Measurements from ENCODE around the gene SIGLEC14. TPM values are rescaled to one million over a fixed set of nuclear protein-coding genes. Genes with fewer than 3 reads are reported as not detected.

SIGLEC14 gene
- polyA plus RNA-seq, 1 of the 3 experiments (the other 2 are of a cell fraction): 0.03 TPM

GRCh38 chr19:51621178-51621577 lies 25.4 kb downstream of the SIGLEC14 start:
- Histone ChIP-seq H3K4me2 (no peak overlapping the region), H3K9me2 (no peaks in the 10 kb centered on the region), H3K9ac (no peak overlapping the region), H3K36me3 (replicated peaks in 1 of 2; ENCODE audit: control insufficient read depth in 1 of 2, insufficient read depth in 2 of 2, low read length in 1 of 2) (no peaks in the 10 kb centered on the region), H3K27me3 (ENCODE audit: insufficient read depth) (peaks cover 32% of the 10 kb centered on the region; the same call in 1 of the 2 replicates), H3K27ac (ENCODE audit: low read depth in 2 of 2, low read length in 1 of 2) (no peak overlapping the region), H3K4me1 (ENCODE audit: control insufficient read depth in 1 of 2, insufficient read depth in 2 of 2, low read depth in 1 of 2, low read length in 1 of 2) (no peaks in the 10 kb centered on the region), H3K9me3 (no peaks in the 10 kb centered on the region), H3K79me2 (ENCODE audit: insufficient read depth) (no peaks in the 10 kb centered on the region), H2AFZ (ENCODE audit: low read depth) (no peak overlapping the region), H3K4me3 (ENCODE audit: low read depth in 2 of 2, low read length in 1 of 2) (no peak overlapping the region), H3F3A (replicated peaks; ENCODE audit: insufficient read depth) (no peaks in the 10 kb centered on the region), H4K20me1 (ENCODE audit: insufficient read depth) (no peaks in the 10 kb centered on the region)
- TF ChIP-seq CTCF (IDR thresholded peaks at IDR 0.05): no peak
- no peak for TF ChIP-seq EP300 (IDR thresholded peaks at IDR 0.05; ENCODE audit: borderline replicate concordance in 1 of 2, low read depth in 1 of 2, low read length in 1 of 2)
- no peak for TF ChIP-seq SMC3 (IDR thresholded peaks at IDR 0.05; ENCODE audit: low read depth, low read length)
- no peak for TF ChIP-seq RAD21 (IDR thresholded peaks at IDR 0.05; ENCODE audit: low read length)
- TF ChIP-seq MXI1 (IDR thresholded peaks at IDR 0.05; ENCODE audit: low read depth, low read length): no peak
- TF ChIP-seq USF2 (IDR thresholded peaks at IDR 0.05; ENCODE audit: borderline replicate concordance, low read depth, low read length): no peak
- TF ChIP-seq SIN3A (IDR thresholded peaks at IDR 0.05; ENCODE audit: borderline replicate concordance, low read depth, low read length): no peak
- TF ChIP-seq TEAD4 (IDR thresholded peaks at IDR 0.05; ENCODE audit: borderline replicate concordance, insufficient read depth): no peak
- TF ChIP-seq MAX (IDR thresholded peaks at IDR 0.05; ENCODE audit: low read depth): no peak
- no peak for TF ChIP-seq IRF3 (IDR thresholded peaks at IDR 0.05; ENCODE audit: low read depth, low read length)
- no peak for TF ChIP-seq GABPA (IDR thresholded peaks at IDR 0.05; ENCODE audit: low read depth)
- TF ChIP-seq MEF2A (IDR thresholded peaks at IDR 0.05; ENCODE audit: borderline replicate concordance, low read depth): no peak
- no peak for TF ChIP-seq CHD2 (IDR thresholded peaks at IDR 0.05; ENCODE audit: low read length, partially characterized antibody)
- no peak for TF ChIP-seq FOXJ3 (CRISPR knock-in tag; IDR thresholded peaks at IDR 0.05)
- no peak for TF ChIP-seq NRF1 (IDR thresholded peaks at IDR 0.05; ENCODE audit: low read depth, low read length)
- TF ChIP-seq GATA2 (CRISPR knock-in tag; IDR thresholded peaks at IDR 0.05): no peak
- no peak for TF ChIP-seq NFIC (IDR thresholded peaks at IDR 0.05; ENCODE audit: borderline replicate concordance)
- CTCF ChIA-PET: interaction anchor here (0.8 to 1.3 kb wide), 4 partner anchors 13 to 36 kb away, joined by 3 to 4 read pairs (median 4); no protein-coding TSS in a partner anchor
- DNase-seq: no peak
- WGBS (ENCODE audit: low lambda C conversion rate): 0% methylated on average over 2 of the region's 2 CpGs
- POLR2A ChIA-PET: no interaction called here

Data from SK-N-SH (cell line).